GM12892 (cell line): ENCODE measurements around the gene PRRX1.

ENCODE experiments used
- DNase-seq: peaks from one replicate; pipeline ENCODE4 v3.0.0; 2011; ENCODE audit not compliant: insufficient read length
- FAIRE-seq: peaks from 2 replicates; lab custom pipeline; 2011; peaks lifted over from hg19 to GRCh38; lab: Jason Lieb, UNC
- POLR2A ChIP-seq: IDR thresholded peaks from 2 replicates; pipeline ENCODE4 v1.6.1; 2011; ENCODE audit warnings: low read depth, low read length, control low read depth
- POLR2AphosphoS5 ChIP-seq: IDR thresholded peaks from 2 replicates; pipeline ENCODE4 v1.6.1; 2011; ENCODE audit warnings: low read depth, low read length, control low read depth
- TAF1 ChIP-seq: IDR thresholded peaks from 2 replicates; pipeline ENCODE4 v1.6.1; 2011; ENCODE audit warnings: low read depth, mild to moderate bottlenecking, control low read depth, low read length, borderline replicate concordance

The PRRX1 gene

GRCh38 chr1:170749959-170750358 lies 86.0 kb downstream of the PRRX1 start:
- no peak for DNase-seq
- TF ChIP-seq POLR2A (no peak), POLR2AphosphoS5 (no peak), TAF1 (no peak)
- no peak for FAIRE-seq

DNA sequence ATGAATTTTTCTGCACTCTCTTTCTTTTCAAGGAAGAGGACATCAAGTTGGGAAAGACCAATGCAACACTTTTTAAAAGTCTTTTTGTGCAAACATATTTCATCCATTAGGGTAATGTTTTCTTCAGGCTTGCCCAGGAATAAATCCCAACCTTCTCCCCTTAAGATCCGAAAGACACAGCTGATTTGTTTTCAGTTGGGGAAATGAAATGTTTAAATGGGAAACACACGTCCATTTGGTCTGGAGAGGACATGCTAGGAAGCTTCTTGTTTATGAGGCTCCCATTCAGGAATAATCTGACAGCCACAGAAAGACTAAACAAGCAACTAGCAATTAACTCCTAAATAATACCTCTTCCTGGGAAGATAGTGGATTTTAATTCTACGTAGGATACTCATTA lies 91.9 kb downstream of the PRRX1 start:
- TF ChIP-seq POLR2AphosphoS5 (no peak), TAF1 (no peak), POLR2A (no peak)
- DNase-seq (no peak), FAIRE-seq (no peak)

GRCh38 chr1:170758992-170759391 lies 95.1 kb downstream of the PRRX1 start:
- DNase-seq, result no peak
- TF ChIP-seq POLR2AphosphoS5 (no peak), TAF1 (no peak), POLR2A (no peak)
- FAIRE-seq, result no peak

GRCh38 chr1:170765279-170765678 lies 101.3 kb downstream of the PRRX1 start:
- TF ChIP-seq POLR2AphosphoS5 (no peak), TAF1 (no peak), POLR2A (no peak)
- FAIRE-seq, result no peak
- DNase-seq, result no peak

DNA sequence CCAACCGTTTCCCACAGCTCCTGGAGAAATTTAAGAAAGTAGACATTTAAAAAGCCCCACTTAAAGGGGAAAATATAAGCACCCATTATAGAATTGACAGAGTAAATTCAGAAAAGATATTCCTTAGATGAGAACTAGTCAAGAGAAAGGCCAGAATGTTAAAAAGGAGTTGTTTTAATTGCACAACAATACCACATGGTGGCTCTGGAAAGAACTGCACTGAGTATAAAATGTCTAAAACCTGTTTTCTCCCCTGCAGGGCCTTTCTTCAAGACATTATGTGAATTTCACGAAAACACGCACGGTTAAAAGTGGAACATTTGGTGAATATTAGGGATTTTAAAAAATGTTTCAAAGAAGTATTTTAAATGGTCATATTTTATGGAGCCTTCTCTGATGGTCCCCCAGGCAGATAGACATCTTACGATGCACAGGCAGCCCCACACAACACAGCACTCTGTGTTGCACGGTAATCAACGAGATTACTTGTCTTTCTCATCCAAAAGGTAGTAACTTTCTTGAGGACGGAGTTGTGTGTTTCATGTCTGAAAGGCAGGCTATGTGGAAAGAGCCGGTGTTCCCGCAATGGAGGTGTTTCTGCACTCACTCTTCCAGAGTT lies 101.9 kb downstream of the PRRX1 start:
- FAIRE-seq, result no peak
- no peak for DNase-seq
- no peak for TF ChIP-seq POLR2A

DNA sequence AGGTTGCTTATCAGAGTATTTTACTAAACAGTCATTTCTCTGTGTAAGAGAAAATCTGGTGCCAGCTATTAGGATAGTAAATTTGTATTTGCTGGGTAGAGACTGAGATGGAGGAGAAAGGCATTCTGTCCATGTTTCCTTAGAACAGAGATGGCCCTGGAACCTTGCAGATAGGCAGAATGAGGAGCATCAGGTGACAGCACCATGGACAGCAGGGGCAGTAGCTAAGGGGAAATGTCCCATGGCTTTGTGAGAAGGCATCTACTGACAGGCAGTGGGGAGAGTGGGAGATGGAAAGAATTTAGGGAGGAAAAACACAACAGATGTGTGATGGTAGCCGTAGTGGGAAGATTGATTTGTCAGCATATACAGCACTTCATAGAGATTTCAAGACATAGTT lies 105.0 kb downstream of the PRRX1 start:
- DNase-seq, result no peak

DNA sequence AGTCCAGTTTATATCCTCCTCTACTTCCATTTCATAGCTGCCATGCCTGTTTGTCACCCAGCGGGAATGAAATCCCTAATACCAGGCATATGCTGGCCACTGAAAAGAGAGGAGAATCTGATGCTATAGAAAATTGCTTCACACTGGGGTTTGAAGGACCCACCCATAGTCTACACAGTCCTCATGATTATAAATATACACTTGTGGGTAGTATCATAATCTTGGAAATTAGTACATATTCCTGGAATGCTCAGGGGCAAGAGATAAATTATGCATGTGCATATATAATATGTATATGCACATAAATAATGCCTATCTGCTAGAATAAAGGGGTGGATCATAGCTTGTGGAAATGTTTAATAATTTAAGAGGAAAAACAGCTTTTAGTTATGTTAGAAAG lies 105.8 kb downstream of the PRRX1 start:
- no peak for TF ChIP-seq POLR2AphosphoS5
- no peak for TF ChIP-seq POLR2A
- no peak for TF ChIP-seq TAF1
- DNase-seq (no peak), FAIRE-seq (no peak)

More for the DNA sequence above, 105.0 kb downstream of the PRRX1 start:
- FAIRE-seq, result no peak
- TF ChIP-seq POLR2A, result no peak
- no peak for TF ChIP-seq TAF1
- TF ChIP-seq POLR2AphosphoS5, result no peak

DNA sequence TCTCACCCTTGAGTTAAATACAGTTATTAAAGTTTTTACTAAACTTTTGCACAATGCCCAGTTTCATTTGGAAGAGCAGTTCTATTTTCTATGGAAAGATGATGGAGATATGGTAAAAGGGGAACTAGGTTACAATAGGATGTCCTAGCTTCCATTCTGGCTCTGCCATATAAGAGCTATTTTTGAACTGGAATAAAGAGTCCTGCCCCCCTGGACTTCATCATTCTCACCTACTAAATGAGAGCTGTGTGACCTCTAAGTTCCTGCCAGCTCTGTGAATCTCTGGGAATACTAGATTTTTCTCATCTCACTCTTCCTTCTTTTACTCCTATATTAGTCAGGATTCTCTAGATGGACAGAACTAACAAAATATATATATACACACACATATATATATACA lies 106.3 kb downstream of the PRRX1 start:
- DNase-seq (no peak), FAIRE-seq (no peak)
- no peak for TF ChIP-seq TAF1
- no peak for TF ChIP-seq POLR2A
- TF ChIP-seq POLR2AphosphoS5, result no peak

DNA sequence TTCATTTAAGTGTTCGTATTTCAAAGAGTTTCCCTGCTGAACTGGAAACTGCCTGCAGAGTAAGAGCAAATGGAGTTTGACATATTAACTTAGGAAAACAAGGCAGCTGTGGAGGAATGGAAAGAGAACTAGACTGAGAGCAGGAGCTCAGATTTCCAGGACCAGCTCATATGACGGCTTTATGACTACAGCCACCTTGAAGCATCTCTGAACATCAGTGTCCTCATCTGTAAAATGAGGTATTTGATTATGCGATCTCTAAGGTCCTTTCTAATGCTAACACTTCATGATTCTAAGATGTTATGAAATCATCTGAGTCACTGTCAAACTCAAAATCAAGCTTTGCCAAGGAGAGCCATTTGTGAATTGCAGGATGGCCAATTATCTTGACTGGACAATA lies 112.3 kb downstream of the PRRX1 start:
- no peak for FAIRE-seq
- DNase-seq, result no peak
- no peak for TF ChIP-seq POLR2A

GRCh38 chr1:170776777-170777176 lies 112.8 kb downstream of the PRRX1 start:
- DNase-seq (no peak), FAIRE-seq (no peak)
- no peak for TF ChIP-seq TAF1
- no peak for TF ChIP-seq POLR2AphosphoS5
- no peak for TF ChIP-seq POLR2A
